HG02678 (cell line): Measurements from ENCODE around the gene ARRB1.

Experiments
- ATAC-seq: cut with Tn5 transposase; IDR thresholded peaks from one replicate; pipeline ENCODE4 v1.9.1; 2021; ENCODE audit warnings: mild to moderate bottlenecking, moderate library complexity; ENCODE audit not compliant: unreplicated experiment

The ARRB1 gene

DNA sequence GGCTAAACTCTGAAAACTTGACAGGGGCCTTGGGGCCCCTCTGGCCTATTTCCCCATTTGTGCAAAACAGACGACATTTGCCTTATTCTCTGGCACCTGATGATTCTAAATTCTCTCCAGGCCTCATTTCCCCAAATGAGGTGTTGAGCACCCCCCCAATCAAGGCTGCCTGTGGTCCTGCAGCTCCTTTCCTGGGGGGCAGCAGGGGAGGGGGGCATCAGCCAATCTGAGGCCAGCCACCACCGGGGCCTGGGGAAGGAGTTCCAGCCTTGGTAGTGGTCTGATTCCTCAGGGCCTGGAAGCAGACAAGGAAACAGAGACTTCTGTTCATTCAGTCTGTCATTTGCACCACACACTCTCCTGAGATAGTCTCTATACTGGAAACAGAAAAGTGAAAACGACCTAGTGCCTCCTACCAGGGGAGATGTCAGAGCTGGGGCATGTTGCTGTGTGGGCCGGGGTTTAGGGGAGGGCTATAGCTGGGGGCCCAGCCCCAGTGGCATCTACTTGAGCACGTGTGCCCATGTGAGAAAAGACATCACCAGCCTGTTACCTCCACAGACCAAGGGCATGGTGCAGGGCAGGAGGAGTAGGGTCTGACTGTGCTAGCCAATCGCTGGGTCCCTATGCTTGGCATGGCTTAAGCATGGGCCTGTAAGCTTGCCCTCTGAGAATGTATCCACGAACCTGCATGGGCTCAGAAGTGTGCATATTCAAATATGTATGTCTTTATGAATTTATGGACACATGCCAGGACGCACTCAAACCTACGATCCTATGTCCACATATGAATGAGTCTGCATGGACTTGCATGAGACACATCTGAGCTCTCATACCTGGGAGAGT, 112.6 kb downstream of the ARRB1 start:
- ATAC-seq: no peak

DNA sequence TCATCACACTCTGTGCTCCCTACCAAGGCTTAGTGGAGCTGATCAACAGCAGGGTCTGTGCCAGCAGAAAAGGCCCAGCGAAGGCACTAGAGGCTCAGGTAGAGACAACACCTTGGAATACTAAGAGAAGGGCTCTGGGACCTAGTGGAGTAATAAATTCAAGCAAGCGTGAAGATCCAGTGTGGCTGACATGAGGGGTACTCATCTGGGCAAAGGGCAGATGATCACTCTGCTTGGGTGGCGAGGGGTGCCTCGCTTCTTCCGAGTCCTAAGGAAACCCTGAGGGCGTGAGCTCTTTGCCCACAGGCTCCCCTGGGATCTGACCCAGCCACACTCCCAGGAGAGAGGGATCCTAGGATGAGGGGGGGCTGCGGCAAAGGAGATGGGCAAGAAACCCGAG, 114.4 kb downstream of the ARRB1 start:
- no peak for ATAC-seq

DNA sequence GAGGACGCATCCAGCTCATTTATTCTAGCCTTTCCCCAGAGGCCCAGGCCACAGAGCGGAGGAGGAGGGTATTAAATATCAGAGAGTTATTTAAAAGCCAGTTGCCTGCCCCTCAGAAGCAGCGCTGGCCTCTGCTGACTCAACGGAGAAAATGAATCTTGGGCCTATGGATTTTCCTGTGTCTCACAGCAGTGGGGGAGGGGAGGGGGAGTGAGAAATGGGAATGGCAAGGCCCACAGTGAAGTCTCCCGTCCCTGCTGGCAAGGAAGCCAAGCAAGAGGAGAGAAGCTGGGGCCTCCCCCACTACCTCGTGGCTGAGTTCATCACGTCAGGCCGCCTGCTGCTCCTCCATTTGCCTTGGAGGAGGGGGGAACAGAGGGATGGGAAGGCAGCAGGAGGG, 115.4 kb downstream of the ARRB1 start:
- ATAC-seq: no peak

DNA sequence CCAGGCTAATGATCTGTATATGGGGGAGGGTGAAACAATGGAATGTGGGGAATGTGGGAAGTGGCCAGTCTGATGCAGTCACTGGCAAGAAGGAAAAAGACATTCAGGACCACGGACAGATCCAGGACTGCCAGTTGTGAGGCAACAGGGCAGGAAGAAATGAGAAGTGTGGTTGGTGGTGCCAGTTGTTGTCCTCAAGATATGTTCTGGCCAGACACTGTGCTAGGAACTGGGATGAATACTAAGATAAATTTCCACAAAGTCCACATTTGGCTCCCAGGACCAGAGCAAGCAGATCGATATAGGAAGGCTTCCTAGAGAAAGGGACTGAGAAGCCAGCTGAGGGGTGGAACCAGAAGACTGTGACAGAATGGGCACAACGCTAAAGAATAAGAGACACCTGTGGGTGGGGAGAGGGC, 117.7 kb downstream of the ARRB1 start:
- ATAC-seq: no peak

DNA sequence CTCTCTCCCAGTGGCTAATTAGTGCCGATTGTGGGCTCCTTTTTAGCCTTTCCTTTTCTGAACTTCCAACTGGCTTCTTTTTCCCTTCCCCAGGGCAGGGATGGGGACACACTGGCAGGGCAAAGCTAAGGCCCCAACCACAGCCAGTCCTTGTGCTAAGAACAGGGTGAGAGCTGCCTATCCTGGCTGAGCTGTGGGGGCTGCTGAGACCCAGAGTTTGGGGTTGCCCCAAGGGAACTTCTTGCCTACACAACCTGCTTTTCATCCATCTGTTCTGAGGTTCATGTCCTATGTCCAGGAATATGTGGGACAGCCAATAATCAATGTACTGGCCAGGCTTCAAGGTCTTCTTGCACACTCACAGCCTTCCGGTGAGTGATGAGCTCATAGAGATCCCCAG, 120.8 kb downstream of the ARRB1 start:
- ATAC-seq: no peak

DNA sequence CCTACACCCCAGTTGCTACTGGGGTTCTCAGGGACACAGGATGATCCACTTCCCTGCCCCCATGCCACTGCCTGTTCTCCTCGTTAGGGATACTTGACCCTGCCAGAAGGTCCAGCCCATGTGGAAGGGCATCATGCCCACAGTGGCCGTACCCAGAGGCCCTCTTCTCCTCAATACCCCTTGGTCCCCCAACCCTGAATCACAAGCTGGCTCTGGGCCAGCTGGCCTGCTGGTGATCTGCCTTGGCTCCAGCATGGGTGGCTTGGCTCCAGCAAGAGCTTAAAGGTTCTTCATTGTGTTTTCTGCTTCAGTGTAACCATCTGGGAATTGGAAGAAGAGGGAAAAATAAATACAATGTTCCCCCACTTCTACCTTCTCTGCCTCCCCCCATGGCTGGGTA, 122.0 kb downstream of the ARRB1 start:
- ATAC-seq: no peak

DNA sequence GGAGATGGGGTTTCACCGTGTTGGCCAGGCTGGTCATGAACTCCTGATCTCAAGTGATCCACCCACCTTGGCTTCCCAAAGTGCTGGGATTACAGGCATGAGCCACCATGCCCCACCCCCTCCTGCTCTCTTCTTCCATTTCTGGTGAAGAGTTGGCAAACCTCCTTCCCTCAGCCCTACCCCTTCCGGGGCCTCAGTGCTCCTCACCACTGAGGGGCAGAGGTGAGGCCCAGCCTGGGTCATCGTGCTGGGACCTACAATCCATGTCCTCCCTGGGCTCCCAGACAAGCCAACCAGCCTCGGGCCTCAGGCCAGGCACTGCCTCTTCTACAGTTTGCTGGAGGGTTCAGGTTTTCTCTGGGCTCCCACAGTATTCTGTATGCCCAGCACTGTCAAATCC, 125.7 kb downstream of the ARRB1 start:
- ATAC-seq: no peak

DNA sequence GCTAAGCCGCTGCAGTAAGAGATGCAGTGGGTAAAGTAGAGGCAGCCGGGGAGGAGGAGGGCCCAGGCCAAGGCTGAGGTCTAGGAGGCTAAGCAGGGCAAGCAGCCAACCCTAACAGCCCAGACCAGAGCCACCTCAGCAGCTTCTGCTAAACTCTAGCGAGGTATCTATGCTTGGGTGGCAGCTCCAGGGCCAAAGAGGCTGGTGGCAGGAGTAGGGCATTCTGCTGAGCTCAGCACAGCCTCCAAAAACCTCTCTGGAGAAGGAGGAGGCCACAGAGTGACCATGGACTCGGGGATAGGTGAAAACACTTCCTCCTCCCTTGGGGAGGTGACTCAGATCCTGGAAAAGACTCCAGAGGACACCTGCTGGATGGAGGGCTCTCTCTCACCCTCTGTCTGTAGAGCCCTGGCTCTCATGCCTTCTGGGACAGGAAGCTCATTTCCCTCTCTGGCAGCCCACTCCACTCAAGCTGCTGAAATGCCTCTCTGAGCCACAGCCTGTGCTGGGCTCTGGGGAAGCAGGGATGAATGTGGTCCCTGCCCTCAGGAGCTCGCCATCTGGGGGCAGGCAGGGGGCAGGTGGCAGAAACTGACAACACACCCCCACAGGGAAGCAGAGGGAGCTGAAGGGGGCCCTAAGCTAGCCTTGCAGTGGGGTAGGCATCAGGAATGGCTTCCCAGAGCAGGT, 127.4 kb downstream of the ARRB1 start:
- ATAC-seq: no peak

DNA sequence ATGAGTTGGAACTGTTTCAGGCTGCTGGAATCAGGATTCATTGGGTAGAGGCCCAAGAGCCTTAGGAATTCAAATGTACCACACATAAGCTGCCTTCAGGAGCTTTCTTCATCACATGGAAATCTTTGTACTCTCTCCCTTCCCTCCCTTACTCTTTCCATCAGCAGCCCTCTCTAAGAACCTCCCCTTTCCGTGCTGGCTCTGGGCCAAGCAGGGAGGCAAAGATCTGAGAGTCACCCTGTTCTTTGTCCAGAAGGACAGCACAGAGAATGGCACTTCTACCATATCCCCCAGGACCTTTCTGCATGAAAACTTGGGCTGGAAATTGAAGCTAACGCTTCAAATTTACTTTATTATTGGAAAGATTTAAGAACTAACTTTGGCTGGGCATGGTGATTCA, 131.6 kb downstream of the ARRB1 start:
- ATAC-seq: no peak

DNA sequence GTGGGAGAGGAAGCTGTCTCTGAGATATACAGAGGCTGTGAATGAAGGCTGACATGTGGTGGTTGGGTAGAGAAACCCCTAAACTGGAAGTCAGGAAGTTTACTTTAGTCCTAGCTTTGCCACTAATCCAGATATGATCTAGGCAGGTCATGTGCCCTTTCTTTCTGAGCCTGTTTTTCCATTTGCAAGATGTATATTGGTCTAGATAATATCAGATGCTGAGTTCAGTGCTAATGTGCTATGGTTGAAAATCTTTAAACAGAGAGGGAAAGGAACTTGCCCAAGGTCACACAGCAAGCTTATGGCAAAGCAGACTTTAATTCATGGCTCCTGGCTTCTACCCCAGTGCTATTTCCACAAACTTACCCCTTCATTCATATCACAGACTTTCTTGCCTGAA, 136.6 kb downstream of the ARRB1 start:
- no peak for ATAC-seq

DNA sequence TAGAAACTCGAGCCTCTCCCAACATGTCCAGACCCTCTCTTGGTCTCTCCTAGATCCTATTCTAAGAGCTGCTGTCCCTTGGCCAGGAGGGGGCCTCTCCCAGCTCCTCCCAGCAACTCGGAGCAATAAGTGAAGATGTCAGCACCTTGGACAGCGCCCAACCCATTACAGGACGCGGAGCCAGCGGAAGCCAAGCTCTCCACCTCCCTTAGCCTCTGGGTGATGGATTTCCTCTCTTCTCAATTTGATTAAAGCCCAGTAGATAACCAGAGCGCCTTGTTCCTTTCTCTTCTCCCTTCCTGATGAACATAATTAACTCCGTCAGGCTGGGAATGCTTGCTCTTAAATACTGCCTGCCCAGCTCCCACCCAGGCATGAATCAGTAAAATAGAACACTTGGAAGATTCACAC, 137.0 kb downstream of the ARRB1 start:
- ATAC-seq: no peak
